ENCODE results near the gene CSPG4.
"Not testable (repeated sequence)": the region's sequence is repeated elsewhere in the genome, so short reads cannot be mapped to it uniquely, and the experiment has no call there.

CSPG4 gene

GRCh38 chr15:75647370-75648155 is 65.1 kb downstream of the CSPG4 start, which contains the start of gene SNX33:
SNX33 (plus strand) TSS chr15:75647912; CDS start chr15:75649103, 1,191 bp downstream.
- peak; percentile 93 for DNase-seq

GRCh38 chr15:75646944-75647364 is 65.7 kb downstream of the CSPG4 start:
- no peak for DNase-seq

GRCh38 chr15:75646112-75646943 is 66.3 kb downstream of the CSPG4 start:
- DNase-seq, result no peak

- no peak for DNase-seq
Measured at GRCh38 chr15:75644376-75644775, 68.3 kb downstream of the CSPG4 start.

GRCh38 chr15:75641603-75642002 is 71.0 kb downstream of the CSPG4 start:
- DNase-seq, result no peak

- DNase-seq, result no peak
Measured at GRCh38 chr15:75641179-75641503, 71.5 kb downstream of the CSPG4 start.

GRCh38 chr15:75640483-75641178 is 72.0 kb downstream of the CSPG4 start:
- DNase-seq, result no peak

GRCh38 chr15:75639709-75640482 is 72.8 kb downstream of the CSPG4 start, which contains the start of gene IMP3:
IMP3 (minus strand) TSS chr15:75640224; CDS start chr15:75640168, 56 bp downstream.
- peak; percentile 95 for DNase-seq

- no peak for DNase-seq
Measured at GRCh38 chr15:75639191-75639708, 73.4 kb downstream of the CSPG4 start.

- DNase-seq, result no peak
Measured at GRCh38 chr15:75637245-75638009, 75.2 kb downstream of the CSPG4 start.

- DNase-seq, result no peak
Measured at GRCh38 chr15:75636026-75636425, 76.6 kb downstream of the CSPG4 start.

- not testable (repeated sequence) for DNase-seq
Measured at GRCh38 chr15:75633922-75634321, 78.7 kb downstream of the CSPG4 start.

GRCh38 chr15:75631935-75632334 is 80.7 kb downstream of the CSPG4 start:
- no peak for DNase-seq

GRCh38 chr15:75625542-75626347 is 86.9 kb downstream of the CSPG4 start, which contains the start of gene SNUPN:
SNUPN (minus strand) TSS chr15:75625725; CDS start chr15:75621051, 4,674 bp downstream.
- peak; percentile 96 for DNase-seq
